Activated CD4-positive, alpha-beta memory T cell treated with anti-CD3 and anti-CD28 coated beads, Interleukin-2, amount 10 ng/mL, durations not matched to agents 7 days and 5 days (primary cell): ENCODE data around the gene IL17REL. TPM values are rescaled to one million over a fixed set of nuclear protein-coding genes. Genes with fewer than 3 reads are reported as not detected.

Experiments used
- CTCF ChIA-PET: fragments of 350-600 bp; sonication (Branson Sonifier 250); formaldehyde crosslinking; loops from one replicate; lab custom pipeline; 2021; ENCODE audit warnings: antibody characterized with exemption, inconsistent platforms; lab: Charles Lee
- POLR2A ChIA-PET: fragments of 350-600 bp; sonication (Branson Sonifier 250); formaldehyde crosslinking; loops from one replicate; lab custom pipeline; 2021; ENCODE audit warnings: antibody characterized with exemption; lab: Charles Lee
- DNase-seq: peaks from one replicate; pipeline ENCODE4 v3.0.0-alpha.2; 2020
- H3K27ac Mint-ChIP-seq: one replicate; pipeline ENCODE4 v1.8.0; 2021; ENCODE audit warnings: mild to moderate bottlenecking, mixed read lengths
- H3K27me3 Mint-ChIP-seq: one replicate; pipeline ENCODE4 v1.8.0; 2021; ENCODE audit warnings: mixed read lengths
- H3K36me3 Mint-ChIP-seq: one replicate; pipeline ENCODE4 v1.8.0; 2021; ENCODE audit warnings: low read depth, mixed read lengths
- H3K4me1 Mint-ChIP-seq: one replicate; pipeline ENCODE4 v1.8.0; 2021; ENCODE audit warnings: mixed read lengths
- H3K4me3 Mint-ChIP-seq: one replicate; pipeline ENCODE4 v1.8.0; 2021; ENCODE audit warnings: mild to moderate bottlenecking, mixed read lengths
- H3K9me3 Mint-ChIP-seq: one replicate; pipeline ENCODE4 v1.8.0; 2021; ENCODE audit warnings: mixed read lengths
- total RNA-seq, 2 experiments: library from RNA; stranded (reverse); gene quantifications; one replicate each; pipeline ENCODE4 v1.2.3, GENCODE V29; 2021

The IL17REL gene
- total RNA-seq, 2 experiments from 2014 or later = not detected

- POLR2A ChIA-PET = interaction anchor here (1.0 to 4.1 kb wide), 2 partner anchors 7 to 33 kb away, joined by 5 to 51 read pairs; partner anchors contain the start of gene PIM3
- H3K27ac Mint-ChIP-seq = no peak overlapping the region
- no peaks in the 10 kb centered on the region for H3K9me3 Mint-ChIP-seq
- peaks cover 26% of the 10 kb centered on the region for H3K4me1 Mint-ChIP-seq
- CTCF ChIA-PET = interaction anchor here (0.8 kb wide), 1 partner anchor 61 kb away, joined by 3 read pairs; no protein-coding TSS in a partner anchor
- peak; percentile 17 for DNase-seq
- no peak overlapping the region for H3K4me3 Mint-ChIP-seq
- H3K36me3 Mint-ChIP-seq = peaks cover 10% of the 10 kb centered on the region
- H3K27me3 Mint-ChIP-seq = no peaks in the 10 kb centered on the region
Observed at GRCh38 chr22:49968831-49969661, 43.5 kb downstream of the IL17REL start.

GRCh38 chr22:49968313-49968830, 44.2 kb downstream of the IL17REL start:
- H3K4me1 Mint-ChIP-seq = peaks cover 33% of the 10 kb centered on the region
- peaks cover 17% of the 10 kb centered on the region for H3K36me3 Mint-ChIP-seq
- no peak overlapping the region for H3K4me3 Mint-ChIP-seq
- CTCF ChIA-PET = no interaction called here
- POLR2A ChIA-PET = interaction anchor here (1.0 to 4.1 kb wide), 2 partner anchors 7 to 32 kb away, joined by 5 to 51 read pairs; partner anchors contain the start of gene PIM3
- no peaks in the 10 kb centered on the region for H3K9me3 Mint-ChIP-seq
- H3K27ac Mint-ChIP-seq = no peak overlapping the region
- no peaks in the 10 kb centered on the region for H3K27me3 Mint-ChIP-seq
- DNase-seq = no peak

GRCh38 chr22:49967706-49968208, 44.8 kb downstream of the IL17REL start:
- no peaks in the 10 kb centered on the region for H3K9me3 Mint-ChIP-seq
- POLR2A ChIA-PET = interaction anchor here (2.9 kb wide), 1 partner anchor 31 kb away, joined by 14 read pairs; no protein-coding TSS in a partner anchor
- CTCF ChIA-PET = interaction anchor here (1.3 kb wide), 1 partner anchor 37 kb away, joined by 5 read pairs; no protein-coding TSS in a partner anchor
- peaks cover 23% of the 10 kb centered on the region for H3K36me3 Mint-ChIP-seq
- DNase-seq = no peak
- peaks cover 39% of the 10 kb centered on the region for H3K4me1 Mint-ChIP-seq
- H3K4me3 Mint-ChIP-seq = no peak overlapping the region
- no peak overlapping the region for H3K27ac Mint-ChIP-seq
- H3K27me3 Mint-ChIP-seq = no peaks in the 10 kb centered on the region

- POLR2A ChIA-PET = interaction anchor here (1.0 to 2.9 kb wide), 2 partner anchors 31 to 223 kb away, joined by 5 to 14 read pairs; no protein-coding TSS in a partner anchor
- H3K4me3 Mint-ChIP-seq = no peak overlapping the region
- no peaks in the 10 kb centered on the region for H3K9me3 Mint-ChIP-seq
- H3K4me1 Mint-ChIP-seq = peaks cover 42% of the 10 kb centered on the region
- H3K36me3 Mint-ChIP-seq = peaks cover 27% of the 10 kb centered on the region
- no peak overlapping the region for H3K27ac Mint-ChIP-seq
- CTCF ChIA-PET = interaction anchor here (1.3 kb wide), 1 partner anchor 37 kb away, joined by 5 read pairs; no protein-coding TSS in a partner anchor
- DNase-seq = no peak
- no peaks in the 10 kb centered on the region for H3K27me3 Mint-ChIP-seq
Observed at GRCh38 chr22:49966774-49967705, 45.5 kb downstream of the IL17REL start.

GRCh38 chr22:49966041-49966773, 46.4 kb downstream of the IL17REL start:
- CTCF ChIA-PET = no interaction called here
- H3K9me3 Mint-ChIP-seq = no peaks in the 10 kb centered on the region
- DNase-seq = peak; percentile 17
- H3K36me3 Mint-ChIP-seq = peaks cover 33% of the 10 kb centered on the region
- H3K4me1 Mint-ChIP-seq = peaks cover 41% of the 10 kb centered on the region
- H3K4me3 Mint-ChIP-seq = no peak overlapping the region
- POLR2A ChIA-PET = interaction anchor here (1.0 to 2.9 kb wide), 2 partner anchors 30 to 224 kb away, joined by 5 to 14 read pairs; no protein-coding TSS in a partner anchor
- H3K27me3 Mint-ChIP-seq = no peaks in the 10 kb centered on the region
- H3K27ac Mint-ChIP-seq = no peak overlapping the region

- Mint-ChIP-seq H3K27me3 (no peaks in the 10 kb centered on the region), H3K4me3 (no peak overlapping the region), H3K27ac (no peak overlapping the region), H3K9me3 (no peaks in the 10 kb centered on the region), H3K4me1 (peaks cover 33% of the 10 kb centered on the region), H3K36me3 (peaks cover 33% of the 10 kb centered on the region)
- POLR2A ChIA-PET = interaction anchor here (2.9 kb wide), 1 partner anchor 29 kb away, joined by 14 read pairs; no protein-coding TSS in a partner anchor
- CTCF ChIA-PET = no interaction called here
- DNase-seq = peak; percentile 17
Observed at GRCh38 chr22:49965091-49966040, 47.2 kb downstream of the IL17REL start.

- Mint-ChIP-seq H3K27me3 (no peaks in the 10 kb centered on the region), H3K27ac (peak overlapping the region; percentile 66), H3K36me3 (peaks cover 33% of the 10 kb centered on the region), H3K4me1 (peaks cover 32% of the 10 kb centered on the region), H3K9me3 (no peaks in the 10 kb centered on the region), H3K4me3 (peak overlapping the region; percentile 75)
- POLR2A ChIA-PET = interaction anchor here (6.0 kb wide), 1 partner anchor 28 kb away, joined by 55 read pairs; no protein-coding TSS in a partner anchor
- peak; percentile 29 for DNase-seq
- CTCF ChIA-PET = interaction anchor here (3.5 kb wide), 1 partner anchor 34 kb away, joined by 11 read pairs; no protein-coding TSS in a partner anchor
Observed at GRCh38 chr22:49964136-49965090, 48.2 kb downstream of the IL17REL start.

GRCh38 chr22:49963647-49964026, 48.9 kb downstream of the IL17REL start:
- H3K27me3 Mint-ChIP-seq = no peaks in the 10 kb centered on the region
- H3K9me3 Mint-ChIP-seq = no peaks in the 10 kb centered on the region
- peak overlapping the region; percentile 75 for H3K4me3 Mint-ChIP-seq
- peak; percentile 16 for DNase-seq
- ChIA-PET POLR2A (interaction anchor here (0.6 to 6.0 kb wide), 4 partner anchors 7 to 48 kb away, joined by 4 to 55 read pairs (median 29); no protein-coding TSS in a partner anchor), CTCF (interaction anchor here (0.6 to 3.5 kb wide), 2 partner anchors 33 to 67 kb away, joined by 3 to 11 read pairs; no protein-coding TSS in a partner anchor)
- H3K27ac Mint-ChIP-seq = peak overlapping the region; percentile 66
- H3K36me3 Mint-ChIP-seq = peaks cover 33% of the 10 kb centered on the region
- H3K4me1 Mint-ChIP-seq = peaks cover 38% of the 10 kb centered on the region

- Mint-ChIP-seq H3K36me3 (peaks cover 33% of the 10 kb centered on the region), H3K4me1 (peaks cover 40% of the 10 kb centered on the region), H3K9me3 (no peaks in the 10 kb centered on the region), H3K4me3 (peak overlapping the region; percentile 75), H3K27ac (peak overlapping the region; percentile 77), H3K27me3 (no peaks in the 10 kb centered on the region)
- ChIA-PET CTCF (interaction anchor here (0.6 to 3.5 kb wide), 2 partner anchors 32 to 67 kb away, joined by 3 to 11 read pairs; no protein-coding TSS in a partner anchor), POLR2A (interaction anchor here (0.6 to 6.0 kb wide), 8 partner anchors 7 to 137 kb away, joined by 3 to 55 read pairs (median 6); no protein-coding TSS in a partner anchor)
- peak; percentile 17 for DNase-seq
Observed at GRCh38 chr22:49962751-49963646, 49.6 kb downstream of the IL17REL start.
